Smooth muscle cell of the brain vasculature (primary cell): ENCODE measurements around the gene CHST13.

ENCODE experiments used
- DNase-seq: peaks from one replicate; pipeline ENCODE4 v3.0.0-alpha.2; 2012; ENCODE audit warnings: low read depth, low spot score

Gene CHST13

GRCh38 chr3:126487151-126487771 lies 36.7 kb upstream of the CHST13 start:
- no peak for DNase-seq

- no peak for DNase-seq
These were observed 35.8 kb upstream of the CHST13 start for GRCh38 chr3:126488185-126488584.

- DNase-seq = no peak
These were observed 34.9 kb upstream of the CHST13 start for GRCh38 chr3:126488886-126489569.

GRCh38 chr3:126490619-126491018 lies 33.3 kb upstream of the CHST13 start:
- DNase-seq = no peak

GRCh38 chr3:126491221-126492013 lies 32.5 kb upstream of the CHST13 start:
- DNase-seq = no peak

- no peak for DNase-seq
These were observed 30.9 kb upstream of the CHST13 start for GRCh38 chr3:126493051-126493450.

- DNase-seq = no peak
These were observed 30.2 kb upstream of the CHST13 start for GRCh38 chr3:126493739-126494138.

GRCh38 chr3:126494204-126494969 lies 29.6 kb upstream of the CHST13 start:
- DNase-seq = no peak

GRCh38 chr3:126494970-126495230 lies 29.1 kb upstream of the CHST13 start:
- DNase-seq = no peak

- no peak for DNase-seq
These were observed 28.2 kb upstream of the CHST13 start for GRCh38 chr3:126495786-126496185.

- no peak for DNase-seq
These were observed 26.8 kb upstream of the CHST13 start for GRCh38 chr3:126496894-126497850.

GRCh38 chr3:126497956-126498355 lies 26.0 kb upstream of the CHST13 start:
- DNase-seq = no peak

GRCh38 chr3:126498461-126498860 lies 25.5 kb upstream of the CHST13 start:
- no peak for DNase-seq

GRCh38 chr3:126498929-126499328 lies 25.0 kb upstream of the CHST13 start:
- DNase-seq = no peak

GRCh38 chr3:126499401-126499800 lies 24.6 kb upstream of the CHST13 start:
- no peak for DNase-seq

GRCh38 chr3:126500016-126500415 lies 23.9 kb upstream of the CHST13 start:
- no peak for DNase-seq

GRCh38 chr3:126501054-126501453 lies 22.9 kb upstream of the CHST13 start:
- DNase-seq = no peak

GRCh38 chr3:126501736-126502135 lies 22.2 kb upstream of the CHST13 start:
- DNase-seq = no peak

GRCh38 chr3:126502656-126503055 lies 21.3 kb upstream of the CHST13 start:
- no peak for DNase-seq

- DNase-seq = no peak
These were observed 20.3 kb upstream of the CHST13 start for GRCh38 chr3:126503701-126504100.

- DNase-seq = no peak
These were observed 16.1 kb upstream of the CHST13 start for GRCh38 chr3:126507886-126508285.
